Middle frontal gyrus (tissue), 1 donor: ENCODE results near the gene EPHB1.

ENCODE experiments used
- DNase-seq: peaks from one replicate; pipeline ENCODE4 v3.0.0-alpha.2; 2015; ENCODE audit warnings: low spot score; ENCODE audit errors: extremely low spot score

Gene EPHB1

GRCh38 chr3:134846911-134847317, 51.9 kb downstream of the EPHB1 start:
- DNase-seq: no peak

- no peak for DNase-seq
These were observed 52.3 kb downstream of the EPHB1 start for GRCh38 chr3:134847349-134847748.

DNA sequence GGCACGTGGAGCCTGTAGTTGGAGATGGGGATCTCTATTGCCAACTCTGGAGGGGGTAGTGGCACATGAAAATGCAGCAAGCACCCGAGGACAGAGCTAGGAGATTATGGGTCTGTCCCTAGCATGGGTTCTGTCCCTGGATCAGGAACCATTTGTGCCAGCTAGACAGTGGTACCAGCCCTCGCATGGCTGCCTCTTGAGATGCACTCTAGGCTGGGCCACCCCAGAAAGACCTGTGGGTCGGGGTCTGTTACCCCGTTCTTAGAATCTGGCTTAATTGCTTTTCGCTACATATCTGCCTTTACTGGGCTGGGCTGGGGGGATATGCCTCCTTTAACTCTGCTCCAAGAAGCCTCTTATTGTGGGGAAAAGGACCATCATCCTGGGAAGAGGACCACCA, 54.5 kb downstream of the EPHB1 start:
- DNase-seq: no peak

DNA sequence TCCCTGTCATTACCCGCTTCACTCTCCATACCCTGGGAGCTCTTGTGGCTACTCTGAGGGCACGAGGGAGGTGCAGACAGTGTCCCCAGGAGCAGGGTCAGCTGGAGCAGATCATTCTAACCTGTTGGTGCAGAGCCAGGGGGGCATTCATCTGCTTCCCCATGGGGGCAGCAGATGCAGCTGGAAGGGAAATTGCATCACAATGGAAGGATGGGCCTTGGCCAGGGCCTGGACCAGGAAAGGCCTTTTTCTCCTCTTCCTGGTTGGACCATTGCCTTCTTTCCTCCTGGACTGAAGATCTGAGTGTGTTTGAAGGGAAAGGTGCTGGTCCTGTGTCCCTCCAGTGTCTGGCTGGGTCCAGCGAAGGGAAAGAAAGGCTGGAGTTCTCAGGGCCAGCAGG, 55.7 kb downstream of the EPHB1 start:
- DNase-seq: no peak

- no peak for DNase-seq
These were observed 57.1 kb downstream of the EPHB1 start for GRCh38 chr3:134852132-134852531.

DNA sequence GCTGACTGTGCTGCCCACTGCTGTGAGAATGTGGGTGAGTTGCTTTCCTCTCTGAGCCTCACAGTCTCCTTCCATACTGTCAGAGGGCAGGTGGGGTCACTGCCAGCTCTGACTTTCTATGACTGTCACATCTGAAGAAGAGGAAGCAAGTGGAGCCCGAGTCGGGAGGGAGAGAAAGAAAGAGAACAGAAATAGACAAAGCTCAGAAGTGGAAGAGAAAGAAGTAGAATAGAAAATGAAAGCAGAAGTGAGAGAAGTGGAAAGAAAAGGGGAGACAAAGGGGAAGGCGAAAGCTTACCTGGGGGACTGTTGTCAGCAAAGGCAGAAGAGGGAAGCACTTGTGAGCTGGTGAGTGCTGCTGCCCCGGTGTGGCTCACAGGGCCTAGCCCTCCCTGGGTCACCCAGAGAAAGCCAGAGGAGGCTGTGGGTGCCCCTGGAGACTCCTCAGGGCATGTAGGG, 57.9 kb downstream of the EPHB1 start:
- no peak for DNase-seq

DNA sequence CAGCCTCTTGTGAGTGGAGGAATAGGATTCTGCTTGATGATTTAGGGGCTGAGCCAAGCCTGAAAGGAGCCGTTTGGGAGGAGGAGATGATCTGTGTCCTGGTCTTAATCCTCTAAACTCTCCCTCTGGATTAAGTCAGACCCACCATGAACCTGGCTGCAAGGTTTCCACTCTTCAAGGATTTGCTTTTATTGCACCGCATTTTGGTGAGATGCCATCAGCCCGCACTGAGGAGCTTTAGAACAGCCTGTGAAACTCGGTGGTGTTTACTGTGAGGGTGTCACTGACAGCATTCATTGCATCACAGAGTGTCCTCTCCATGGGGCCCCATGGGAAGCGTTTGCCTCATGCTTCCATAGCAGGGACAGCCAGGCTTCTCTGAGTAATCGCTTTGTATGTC, 59.2 kb downstream of the EPHB1 start:
- no peak for DNase-seq

- no peak for DNase-seq
These were observed 62.3 kb downstream of the EPHB1 start for GRCh38 chr3:134857356-134857755.

DNA sequence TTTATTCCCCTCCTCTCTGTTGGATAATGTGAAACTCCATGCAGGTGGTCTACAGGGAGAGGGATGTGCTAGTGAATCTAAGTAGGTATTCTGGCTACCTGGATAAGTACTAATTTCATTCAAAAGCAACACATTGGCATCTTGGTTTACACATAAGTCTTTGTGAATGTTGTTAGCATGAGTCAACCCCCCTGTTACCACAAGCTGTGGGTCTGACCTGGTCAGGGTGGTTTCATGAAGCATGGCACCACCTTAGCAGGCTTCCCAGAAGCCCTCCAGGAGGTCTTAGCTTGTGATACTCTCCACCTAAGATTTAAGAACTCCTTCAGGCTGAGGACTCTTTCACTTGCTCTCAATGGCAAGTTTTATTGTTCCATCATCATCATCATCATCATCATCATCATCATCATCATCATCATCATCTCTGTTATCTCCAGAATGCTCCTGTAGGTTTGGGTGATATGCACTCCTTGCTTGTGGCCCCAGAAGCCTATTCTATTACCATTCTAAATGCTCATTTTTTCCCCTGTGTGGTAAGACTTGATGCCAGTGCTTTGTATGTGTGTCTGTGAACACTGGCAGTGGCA, 62.8 kb downstream of the EPHB1 start:
- no peak for DNase-seq

GRCh38 chr3:134858441-134859035, 63.5 kb downstream of the EPHB1 start:
- no peak for DNase-seq

DNA sequence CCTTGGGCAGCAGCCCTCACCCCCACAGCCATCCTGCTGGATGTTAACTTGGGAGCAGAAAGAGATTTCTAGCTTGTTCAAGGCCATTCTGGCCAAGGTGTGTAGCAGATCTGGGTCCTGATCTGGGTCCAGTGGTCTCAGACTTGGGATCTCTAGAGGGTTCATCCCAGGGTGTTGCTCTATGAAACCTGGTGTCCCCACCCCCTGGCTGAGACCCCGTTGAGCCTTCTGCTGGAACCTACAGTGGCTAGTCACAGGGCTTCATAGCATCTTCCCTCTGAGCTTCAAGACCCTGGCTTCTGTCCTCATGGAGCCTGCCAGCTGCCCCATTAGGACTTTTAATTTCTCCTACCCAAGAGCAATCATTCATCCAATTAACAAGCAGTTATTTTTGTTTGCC, 64.3 kb downstream of the EPHB1 start:
- DNase-seq: no peak

GRCh38 chr3:134860141-134860540, 65.1 kb downstream of the EPHB1 start:
- DNase-seq: no peak

DNA sequence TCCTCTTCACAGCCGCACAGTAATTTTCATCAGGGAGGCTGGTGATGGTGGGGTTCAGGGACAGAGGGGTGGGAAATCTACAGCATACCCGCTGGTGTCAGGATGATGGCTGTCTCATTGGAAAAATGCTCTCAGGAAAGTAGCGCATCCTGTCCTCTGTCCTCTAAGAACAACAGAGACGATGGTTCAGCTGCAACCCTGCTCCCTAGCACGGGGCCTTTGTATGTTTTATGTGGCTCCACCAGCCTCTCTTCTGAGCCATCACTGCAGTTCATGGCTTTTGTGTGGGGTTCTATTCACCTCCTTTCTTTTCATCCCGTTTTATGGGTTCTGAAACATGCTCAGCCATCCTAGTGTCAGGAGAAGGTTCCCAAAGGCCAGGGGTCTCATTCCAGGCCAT, 68.9 kb downstream of the EPHB1 start:
- DNase-seq: no peak

GRCh38 chr3:134864636-134865035, 69.6 kb downstream of the EPHB1 start:
- no peak for DNase-seq

- DNase-seq: no peak
These were observed 72.2 kb downstream of the EPHB1 start for GRCh38 chr3:134867277-134867676.

DNA sequence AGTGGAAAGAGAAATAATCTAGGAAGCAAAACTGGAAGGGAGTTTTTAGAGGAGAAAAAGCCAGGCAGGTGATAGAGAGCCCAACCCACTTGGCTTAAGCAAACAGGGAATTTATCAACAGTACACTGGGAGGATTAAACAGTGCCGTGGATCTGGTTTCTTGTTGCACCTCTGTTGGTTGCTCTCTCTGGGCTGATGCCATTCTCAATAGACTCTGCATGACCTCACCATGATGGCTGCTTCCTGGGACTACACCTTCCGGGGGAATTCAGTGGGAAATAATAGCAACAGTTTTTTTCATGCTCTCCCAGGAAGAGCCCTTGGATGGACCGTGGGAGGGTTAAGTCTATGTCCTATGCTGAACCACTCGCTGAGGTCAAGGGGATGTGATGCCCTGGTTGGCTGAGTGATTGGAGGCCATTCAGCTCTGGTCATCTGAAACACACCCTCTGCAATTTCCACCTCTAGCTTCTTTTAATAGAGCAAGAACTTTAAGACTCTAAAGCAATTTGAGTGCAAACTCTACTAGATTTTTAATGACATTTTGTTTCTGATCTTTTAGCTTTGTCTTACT, 74.2 kb downstream of the EPHB1 start:
- DNase-seq: no peak

DNA sequence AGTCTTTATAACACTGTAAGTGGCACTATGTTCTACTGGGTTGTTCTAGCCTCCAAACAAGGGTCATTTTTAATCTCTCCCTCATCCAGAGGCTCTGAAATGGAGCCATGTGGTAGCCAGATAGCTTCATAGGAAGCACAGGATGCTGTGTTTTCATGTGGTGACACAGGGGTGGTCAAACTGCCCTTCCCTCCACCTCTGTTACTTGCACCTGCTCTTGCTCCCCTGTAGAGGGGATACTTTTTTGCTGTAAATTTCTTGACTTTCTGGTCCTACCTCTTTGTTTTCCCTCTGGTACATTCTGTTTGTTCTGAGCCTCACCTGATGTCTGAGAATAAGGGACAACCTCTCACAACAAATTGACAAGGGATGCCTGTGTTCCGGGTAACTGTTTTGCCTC, 76.8 kb downstream of the EPHB1 start:
- no peak for DNase-seq

DNA sequence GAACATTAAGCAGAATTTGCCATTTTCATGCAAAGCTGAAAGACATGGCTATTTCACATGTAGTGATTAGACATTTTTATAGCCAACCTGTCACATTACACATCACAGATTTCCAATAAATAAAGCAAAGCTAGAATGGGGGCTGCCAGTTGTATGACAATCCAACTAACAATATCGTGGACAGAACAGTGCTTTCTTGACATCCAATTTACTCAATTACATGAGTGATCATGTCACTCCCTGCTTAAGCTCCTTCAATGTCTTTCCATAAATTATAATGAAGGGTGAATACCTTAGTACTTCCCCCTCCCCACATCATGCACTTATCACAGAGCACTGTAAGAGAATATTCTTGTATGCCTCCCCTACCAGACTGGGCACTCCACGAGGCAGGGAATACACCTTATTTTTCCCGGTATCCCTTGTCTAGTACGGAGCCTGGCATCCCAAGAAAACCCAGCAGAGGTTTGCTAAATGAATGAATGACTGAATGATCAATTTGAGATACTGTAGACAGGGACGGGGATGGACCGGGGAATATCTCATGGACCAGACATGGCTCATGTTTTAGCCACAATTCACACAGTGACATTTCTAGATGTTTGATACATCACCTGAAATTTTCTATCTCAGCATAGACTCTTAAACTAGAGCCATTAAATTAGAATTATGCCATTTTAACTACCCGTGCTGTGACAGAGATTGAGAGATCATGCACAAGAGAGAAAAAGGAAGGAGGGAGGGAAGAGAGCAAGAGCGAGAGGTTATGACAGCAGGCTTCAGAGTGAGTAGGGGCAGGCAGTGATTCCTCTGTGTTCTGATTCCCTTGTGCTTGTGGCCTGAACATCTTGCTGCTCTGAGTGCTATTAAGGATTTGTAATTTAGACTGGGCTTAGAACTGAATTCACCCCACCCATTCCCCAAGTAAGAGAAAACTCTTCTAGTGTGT, 77.7 kb downstream of the EPHB1 start:
- DNase-seq: no peak

- DNase-seq: no peak
These were observed 78.7 kb downstream of the EPHB1 start for GRCh38 chr3:134873789-134874188.

DNA sequence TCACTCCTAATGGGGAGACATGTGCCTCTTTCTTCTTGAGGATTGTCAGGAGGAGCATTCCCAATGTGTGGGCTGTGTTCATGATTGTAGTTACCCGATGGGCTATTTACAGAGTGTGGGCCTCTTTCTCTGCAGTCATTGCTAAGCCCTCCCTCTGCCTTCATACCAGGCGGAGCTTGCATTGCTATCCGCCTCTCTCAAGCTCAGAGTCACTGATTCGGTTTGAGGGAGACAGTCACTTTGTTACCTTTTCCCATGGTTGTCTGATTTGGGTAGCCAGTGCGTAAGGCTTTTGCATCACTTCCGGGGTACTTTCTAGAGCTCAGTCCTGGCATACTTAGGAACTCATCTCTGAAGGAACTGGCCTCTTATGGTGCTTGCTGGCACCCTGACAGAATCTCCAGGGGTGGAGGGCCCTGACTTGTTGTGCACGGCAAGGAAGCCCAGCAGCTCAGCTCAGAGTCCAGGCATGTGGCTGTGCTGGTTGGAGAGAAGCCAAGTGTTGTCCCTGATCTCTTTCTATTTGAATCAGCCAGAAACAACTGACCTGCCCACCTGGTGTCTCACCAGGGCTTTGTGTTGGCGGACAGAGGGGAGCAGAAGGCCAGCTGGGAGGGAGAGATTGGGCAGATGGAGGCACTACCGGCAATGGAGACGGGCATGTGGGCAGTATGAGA, 79.8 kb downstream of the EPHB1 start:
- no peak for DNase-seq

DNA sequence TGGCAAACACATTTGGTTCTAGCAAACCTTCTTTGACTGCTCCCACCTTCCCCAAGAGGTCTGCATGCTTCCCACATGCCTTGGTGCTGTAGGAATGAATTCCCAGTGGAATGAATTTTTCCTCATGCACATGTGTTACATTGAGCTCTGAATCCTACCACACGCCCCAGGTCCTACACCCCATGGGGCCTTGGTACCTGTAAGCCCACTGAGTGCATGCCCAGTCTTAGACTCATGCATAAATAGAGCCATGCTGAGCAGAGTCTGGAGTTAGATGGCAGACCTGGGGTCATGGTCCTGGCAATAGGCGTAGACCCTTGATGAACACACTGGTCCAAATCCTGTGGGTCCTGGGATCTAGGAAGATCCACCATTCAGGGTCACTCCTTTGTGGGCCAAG, 81.8 kb downstream of the EPHB1 start:
- no peak for DNase-seq

DNA sequence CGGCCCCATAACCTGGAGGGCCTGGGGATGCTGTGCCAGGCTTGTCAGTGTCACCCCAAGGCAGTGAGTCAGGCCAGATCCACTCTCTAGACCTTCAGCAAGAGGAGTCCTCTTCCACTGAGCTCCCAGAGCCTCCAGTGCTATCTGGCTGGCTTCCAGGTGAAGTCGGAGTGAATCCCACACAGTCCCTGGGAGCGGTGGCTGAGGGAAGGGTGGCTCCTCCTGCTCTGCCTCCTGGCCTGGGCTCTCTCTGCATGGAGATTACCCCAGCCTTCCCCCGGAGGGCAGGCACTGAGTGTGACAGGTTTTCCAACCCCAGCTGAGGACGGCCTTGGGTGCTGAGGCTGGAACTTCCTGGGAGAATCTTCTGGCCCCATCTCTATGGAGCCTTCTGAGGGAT, 82.7 kb downstream of the EPHB1 start:
- no peak for DNase-seq
